ENCODE results near the gene HUWE1.

- no peak for TF ChIP-seq TAF1 (IDR thresholded peaks at IDR 0.05; ENCODE audit: low read depth)
- no peak for TF ChIP-seq RAD21 (IDR thresholded peaks at IDR 0.05; ENCODE audit: low read depth)
Measured at GRCh38 chrX:53598169-53598568, 88.3 kb downstream of the HUWE1 start.
